ENCODE measurements around the gene SH3D21.
A peak's percentile ranks its signal among the peaks of the same experiment; 100 is the strongest.

Gene SH3D21

DNA sequence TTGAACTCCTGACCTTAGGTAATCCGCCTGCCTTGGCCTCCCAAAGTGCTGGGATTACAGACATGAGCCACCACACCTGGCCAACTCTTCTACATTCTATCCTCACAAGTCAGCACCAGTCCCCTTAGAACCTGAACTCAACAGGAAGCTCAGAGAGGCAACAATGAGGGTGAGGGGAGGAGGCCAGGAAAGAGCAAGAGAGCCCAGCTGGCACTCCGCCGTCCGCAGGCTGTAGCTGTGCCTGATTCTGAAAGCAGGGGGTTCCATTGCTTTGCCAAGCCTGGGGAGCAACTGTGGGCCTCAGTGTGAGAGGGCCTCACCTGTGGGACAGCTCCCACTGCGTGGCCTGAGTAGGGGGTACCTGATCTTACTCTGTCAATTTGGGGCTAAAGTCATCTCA lies 60.9 kb downstream of the SH3D21 start:
- H3K9me3 Mint-ChIP-seq, result no peaks in the 10 kb centered on the region
- no peaks in the 10 kb centered on the region for H3K27me3 Mint-ChIP-seq (ENCODE audit: low read depth)
- peak overlapping the region; percentile 89 to 97 (median 95) for H3K27ac Mint-ChIP-seq
- H3K4me3 Mint-ChIP-seq, result no peak overlapping the region
- H3K36me3 Mint-ChIP-seq (ENCODE audit: low read depth), result peaks cover 14% of the 10 kb centered on the region
- TF ChIP-seq, protein P1, sequence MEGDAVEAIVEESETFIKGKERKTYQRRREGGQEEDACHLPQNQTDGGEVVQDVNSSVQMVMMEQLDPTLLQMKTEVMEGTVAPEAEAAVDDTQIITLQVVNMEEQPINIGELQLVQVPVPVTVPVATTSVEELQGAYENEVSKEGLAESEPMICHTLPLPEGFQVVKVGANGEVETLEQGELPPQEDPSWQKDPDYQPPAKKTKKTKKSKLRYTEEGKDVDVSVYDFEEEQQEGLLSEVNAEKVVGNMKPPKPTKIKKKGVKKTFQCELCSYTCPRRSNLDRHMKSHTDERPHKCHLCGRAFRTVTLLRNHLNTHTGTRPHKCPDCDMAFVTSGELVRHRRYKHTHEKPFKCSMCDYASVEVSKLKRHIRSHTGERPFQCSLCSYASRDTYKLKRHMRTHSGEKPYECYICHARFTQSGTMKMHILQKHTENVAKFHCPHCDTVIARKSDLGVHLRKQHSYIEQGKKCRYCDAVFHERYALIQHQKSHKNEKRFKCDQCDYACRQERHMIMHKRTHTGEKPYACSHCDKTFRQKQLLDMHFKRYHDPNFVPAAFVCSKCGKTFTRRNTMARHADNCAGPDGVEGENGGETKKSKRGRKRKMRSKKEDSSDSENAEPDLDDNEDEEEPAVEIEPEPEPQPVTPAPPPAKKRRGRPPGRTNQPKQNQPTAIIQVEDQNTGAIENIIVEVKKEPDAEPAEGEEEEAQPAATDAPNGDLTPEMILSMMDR (IDR thresholded peaks at IDR 0.05; ENCODE audit: unreplicated experiment in 3 of 3), result no peak
- peaks cover 48% of the 10 kb centered on the region for H3K4me1 Mint-ChIP-seq

DNA sequence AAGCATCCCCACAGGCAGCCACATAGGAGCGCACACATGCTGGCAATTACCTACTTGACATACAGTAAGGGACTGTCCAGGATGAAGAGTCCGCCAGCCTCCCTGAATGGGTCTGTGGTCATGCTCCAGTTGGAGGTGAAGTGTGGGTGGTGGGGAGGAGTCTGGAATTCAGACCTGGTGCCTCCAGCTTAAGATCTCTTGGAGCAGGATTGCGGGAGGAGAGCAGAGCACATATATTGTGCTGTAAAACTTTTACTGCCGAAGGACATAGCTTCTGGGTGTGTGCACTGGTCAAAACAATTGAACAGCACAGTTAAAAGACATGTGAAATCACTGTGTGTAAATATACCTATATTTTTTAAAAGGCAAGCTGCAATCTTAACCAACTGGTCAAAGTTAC lies 61.6 kb downstream of the SH3D21 start:
- H3K27ac Mint-ChIP-seq, result peak overlapping the region; percentile 89 to 97 (median 95)
- peaks cover 12% of the 10 kb centered on the region for H3K36me3 Mint-ChIP-seq (ENCODE audit: low read depth)
- no peaks in the 10 kb centered on the region for H3K9me3 Mint-ChIP-seq
- no peaks in the 10 kb centered on the region for H3K27me3 Mint-ChIP-seq (ENCODE audit: low read depth)
- peaks cover 52% of the 10 kb centered on the region for H3K4me1 Mint-ChIP-seq
- TF ChIP-seq, protein P1 (IDR thresholded peaks at IDR 0.05; ENCODE audit: unreplicated experiment in 3 of 3), result no peak
- peak overlapping the region in 1 of 3 experiments; percentile 28 for H3K4me3 Mint-ChIP-seq

GRCh38 chr1:36369061-36369861 lies 63.1 kb downstream of the SH3D21 start:
- Mint-ChIP-seq H3K4me1 (peaks cover 67% of the 10 kb centered on the region), H3K36me3 (ENCODE audit: low read depth) (peaks cover 6% of the 10 kb centered on the region), H3K27ac (peak overlapping the region; percentile 85 to 94 (median 93)), H3K9me3 (no peaks in the 10 kb centered on the region), H3K27me3 (ENCODE audit: low read depth) (no peaks in the 10 kb centered on the region), H3K4me3 (no peak overlapping the region)
- TF ChIP-seq, protein P1 (IDR thresholded peaks at IDR 0.05; ENCODE audit: unreplicated experiment in 3 of 3), result peak; percentile 87 to 98 (median 92)

Data from nephron (organoid).